SK-N-SH (cell line): Measurements from ENCODE around the gene DDX28. TPM values are rescaled to one million over a fixed set of nuclear protein-coding genes. Genes with fewer than 3 reads are reported as not detected.

Experiments
- CTCF ChIA-PET: fragments of 300-600, 350-600 bp; formaldehyde crosslinking; extraction: SDS; loops from one replicate; lab custom pipeline; 2021; lab: Yijun Ruan, JAX
- POLR2A ChIA-PET: fragments of 350-600 bp; sonication (Branson Sonifier 250); formaldehyde crosslinking; extraction: SDS; loops from one replicate; lab custom pipeline; 2020; ENCODE audit warnings: antibody characterized with exemption, inconsistent platforms; lab: Yijun Ruan, JAX
- DNase-seq: peaks from one replicate; pipeline ENCODE4 v3.0.0; 2012
- H2AFZ ChIP-seq: fragments of 200-600 bp; sonication (generic); 2 replicates; pipeline ENCODE4 v1.8.1; 2016; ENCODE audit warnings: antibody characterized with exemption, mild to moderate bottlenecking, low read depth
- H3F3A ChIP-seq: fragments of 200-600 bp; sonication (generic); replicated peaks from 2 replicates; pipeline ENCODE3; 2016; ENCODE audit warnings: antibody characterized with exemption, mild to moderate bottlenecking; ENCODE audit not compliant: insufficient read depth
- H3K27ac ChIP-seq, 2 experiments: fragments of 200-500 bp in 1 of 2; fragments of 200-600 bp in 1 of 2; sonication (Bioruptor generic) in 1 of 2; sonication (generic), shearing (Covaris generic) in 1 of 2; 2 replicates each; pipeline versions ENCODE4 v1.5.1 to v1.6.1; 2014 to 2016; ENCODE audit warnings: low read depth in 2 of 2, inconsistent platforms in 1 of 2, low read length in 1 of 2, mild to moderate bottlenecking in 1 of 2, mixed read lengths in 1 of 2
- H3K27me3 ChIP-seq: fragments of 200-600 bp; sonication (generic), shearing (Covaris generic); 2 replicates; pipeline ENCODE4 v1.6.1; 2016; ENCODE audit warnings: mixed run types; ENCODE audit not compliant: insufficient read depth
- H3K36me3 ChIP-seq, 2 experiments: fragments of 200-500 bp in 1 of 2; fragments of 200-600 bp in 1 of 2; sonication (Bioruptor generic) in 1 of 2; sonication (generic) in 1 of 2; replicated peaks in 1 of 2; 2 replicates each; pipeline versions ENCODE3 to v1.5.1; 2014 to 2016; ENCODE audit warnings: low read length in 1 of 2, mild to moderate bottlenecking in 1 of 2; ENCODE audit not compliant: insufficient read depth in 2 of 2, control insufficient read depth in 1 of 2
- H3K4me1 ChIP-seq, 2 experiments: fragments of 200-500 bp in 1 of 2; fragments of 200-600 bp in 1 of 2; sonication (Bioruptor generic) in 1 of 2; sonication (generic), shearing (Covaris generic) in 1 of 2; 2 replicates each; pipeline versions ENCODE4 v1.5.1 to v1.6.1; 2014 to 2016; ENCODE audit warnings: low read depth in 1 of 2, low read length in 1 of 2, mixed run types in 1 of 2; ENCODE audit not compliant: insufficient read depth in 2 of 2, control insufficient read depth in 1 of 2
- H3K4me2 ChIP-seq: fragments of 200-600 bp; sonication (generic), shearing (Covaris generic); 2 replicates; pipeline ENCODE4 v1.6.1; 2017; ENCODE audit warnings: mixed run types
- H3K4me3 ChIP-seq, 2 experiments: fragments of 200-500 bp in 1 of 2; fragments of 200-600 bp in 1 of 2; sonication (Bioruptor generic) in 1 of 2; sonication (generic), shearing (Covaris generic) in 1 of 2; 2 replicates each; pipeline versions ENCODE4 v1.5.1 to v1.8.1; 2014 to 2016; ENCODE audit warnings: low read depth in 2 of 2, inconsistent platforms in 1 of 2, low read length in 1 of 2, mild to moderate bottlenecking in 1 of 2, mixed read lengths in 1 of 2, moderate library complexity in 1 of 2
- H3K79me2 ChIP-seq: fragments of 200-600 bp; sonication (generic); 2 replicates; pipeline ENCODE4 v1.8.1; 2017; ENCODE audit warnings: mild to moderate bottlenecking; ENCODE audit not compliant: insufficient read depth
- H3K9ac ChIP-seq: fragments of 200-600 bp; sonication (generic); 2 replicates; pipeline ENCODE4 v1.6.1; 2017; ENCODE audit warnings: mixed run types
- H3K9me2 ChIP-seq: fragments of 200-600 bp; sonication (generic); 2 replicates; pipeline ENCODE4 v1.6.1; 2017; ENCODE audit warnings: mixed run types
- H3K9me3 ChIP-seq: fragments of 200-600 bp; sonication (generic); 2 replicates; pipeline ENCODE4 v1.6.1; 2017; ENCODE audit warnings: mixed run types, mild to moderate bottlenecking, moderate library complexity
- H4K20me1 ChIP-seq: fragments of 200-600 bp; sonication (generic); 2 replicates; pipeline ENCODE4 v1.6.1; 2017; ENCODE audit warnings: mild to moderate bottlenecking, mixed run types; ENCODE audit not compliant: insufficient read depth
- FOXJ3 ChIP-seq: sonication (generic); formaldehyde crosslinking; IDR thresholded peaks from 2 replicates; pipeline ENCODE4 v1.5.1; 2020; ENCODE audit warnings: mild to moderate bottlenecking, missing genetic modification reagents
- MXI1 ChIP-seq: IDR thresholded peaks from 2 replicates; pipeline ENCODE4 v1.6.1; 2012; ENCODE audit warnings: mild to moderate bottlenecking, low read depth, low read length, improper control_type of control experiment
- POLR2AphosphoS5 ChIP-seq: IDR thresholded peaks from 2 replicates; pipeline ENCODE4 v1.6.1; 2012; ENCODE audit warnings: low read depth, low read length
- RCOR1 ChIP-seq: fragments of 150-350 bp; IDR thresholded peaks from 2 replicates; pipeline ENCODE4 v1.6.1; 2017; ENCODE audit warnings: antibody characterized with exemption, low read length
- TAF1 ChIP-seq: IDR thresholded peaks from 2 replicates; pipeline ENCODE4 v1.6.1; 2012; ENCODE audit warnings: low read depth, mild to moderate bottlenecking, low read length, moderate library complexity, borderline replicate concordance
- WGBS: methylation state at CpG from one replicate; pipeline ENCODE4 v1.1.6; 2017; ENCODE audit warnings: low lambda C conversion rate; 5-methylcytosine and 5-hydroxymethylcytosine counted together
- polyA plus RNA-seq, 3 experiments: library from polyadenylated mRNA; depleted of rRNA; stranded (reverse); fragments of >200 nt; gene quantifications; 2 replicates each; pipeline ENCODE4 v1.2.3, GENCODE V29; 2012
- TF ChIP-seq, protein P1 (sequence below): IDR thresholded peaks from 2 replicates; pipeline ENCODE4 v1.4.0; 2012; ENCODE audit warnings: low read depth, borderline replicate concordance
- TF ChIP-seq, protein P2 (sequence below): IDR thresholded peaks from 2 replicates; pipeline ENCODE4 v1.4.0; 2012; ENCODE audit warnings: low read depth, borderline replicate concordance

DDX28 gene
- polyA plus RNA-seq, 1 of the 3 experiments (the other 2 are of a cell fraction) = 10.8 TPM

DNA sequence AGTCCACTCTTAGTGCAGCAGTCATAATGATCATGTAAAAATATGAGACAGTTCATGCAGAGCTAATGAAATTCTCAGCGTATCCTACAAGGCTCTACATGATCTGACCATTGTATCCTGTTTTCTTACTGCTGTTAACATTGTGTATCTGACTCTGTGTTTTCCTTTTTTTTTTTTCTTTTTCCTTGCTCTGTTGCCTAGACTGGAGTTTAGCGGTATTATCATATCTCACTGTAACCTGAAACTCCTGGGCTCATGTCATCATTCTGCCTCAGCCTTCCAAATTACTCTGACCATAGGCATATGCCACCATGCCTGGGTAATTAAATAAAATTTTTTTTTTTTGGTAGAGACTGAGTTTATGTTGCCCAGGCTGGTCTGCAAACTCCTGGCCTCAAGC, 12.2 kb upstream of the DDX28 start:
- Histone ChIP-seq H4K20me1 (no peaks in the 10 kb centered on the region), H3K27me3 (no peaks in the 10 kb centered on the region), H3K4me3 (no peak overlapping the region), H3K9me2 (no peaks in the 10 kb centered on the region), H3K4me1 (no peaks in the 10 kb centered on the region), H3K9ac (no peak overlapping the region), H2AFZ (no peak overlapping the region), H3K36me3 (peaks cover 0 to 3% of the 10 kb centered on the region in 2 experiments), H3K9me3 (no peaks in the 10 kb centered on the region), H3K27ac (no peak overlapping the region), H3K79me2 (no peaks in the 10 kb centered on the region), H3F3A (peaks cover 3% of the 10 kb centered on the region), H3K4me2 (no peak overlapping the region)
- WGBS = 95% methylated on average over 2 of the region's 2 CpGs
- ChIA-PET POLR2A (no interaction called here), CTCF (interaction anchor here (0.7 to 1.2 kb wide), 2 partner anchors 40 to 514 kb away, joined by 3 to 4 read pairs; no protein-coding TSS in a partner anchor)
- TF ChIP-seq FOXJ3 (CRISPR knock-in tag) (no peak), MXI1 (no peak), POLR2AphosphoS5 (no peak)
- TF ChIP-seq, protein P1, sequence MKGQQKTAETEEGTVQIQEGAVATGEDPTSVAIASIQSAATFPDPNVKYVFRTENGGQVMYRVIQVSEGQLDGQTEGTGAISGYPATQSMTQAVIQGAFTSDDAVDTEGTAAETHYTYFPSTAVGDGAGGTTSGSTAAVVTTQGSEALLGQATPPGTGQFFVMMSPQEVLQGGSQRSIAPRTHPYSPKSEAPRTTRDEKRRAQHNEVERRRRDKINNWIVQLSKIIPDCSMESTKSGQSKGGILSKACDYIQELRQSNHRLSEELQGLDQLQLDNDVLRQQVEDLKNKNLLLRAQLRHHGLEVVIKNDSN = no peak
- no peak for DNase-seq

DNA sequence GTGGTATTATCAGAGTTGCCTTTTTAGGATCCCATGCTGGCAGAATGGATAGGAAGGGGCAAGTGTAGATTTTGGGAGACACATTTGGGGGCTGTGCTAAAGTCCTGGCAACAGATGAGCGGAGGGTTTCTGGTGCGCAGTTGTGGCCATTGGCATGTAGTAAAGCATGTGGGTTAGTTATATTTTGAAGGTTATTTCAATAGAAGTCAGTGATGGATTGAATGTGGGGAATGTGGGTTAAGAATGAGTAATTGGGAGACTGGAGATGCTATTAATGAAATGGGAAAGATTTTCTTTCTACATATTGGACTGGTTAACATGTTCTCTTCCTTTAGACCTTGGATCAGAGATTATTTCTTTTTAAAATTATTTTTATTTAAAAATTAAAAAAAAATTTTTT, 10.1 kb upstream of the DDX28 start:
- no peak for DNase-seq
- peaks cover 0 to 3% of the 10 kb centered on the region in 2 experiments for H3K36me3 ChIP-seq
- no peaks in the 10 kb centered on the region for H3K9me3 ChIP-seq
- no peak for TF ChIP-seq RCOR1
- no peak for TF ChIP-seq POLR2AphosphoS5
- no peak for TF ChIP-seq TAF1
- TF ChIP-seq, protein P1 = no peak
- TF ChIP-seq, protein P2, sequence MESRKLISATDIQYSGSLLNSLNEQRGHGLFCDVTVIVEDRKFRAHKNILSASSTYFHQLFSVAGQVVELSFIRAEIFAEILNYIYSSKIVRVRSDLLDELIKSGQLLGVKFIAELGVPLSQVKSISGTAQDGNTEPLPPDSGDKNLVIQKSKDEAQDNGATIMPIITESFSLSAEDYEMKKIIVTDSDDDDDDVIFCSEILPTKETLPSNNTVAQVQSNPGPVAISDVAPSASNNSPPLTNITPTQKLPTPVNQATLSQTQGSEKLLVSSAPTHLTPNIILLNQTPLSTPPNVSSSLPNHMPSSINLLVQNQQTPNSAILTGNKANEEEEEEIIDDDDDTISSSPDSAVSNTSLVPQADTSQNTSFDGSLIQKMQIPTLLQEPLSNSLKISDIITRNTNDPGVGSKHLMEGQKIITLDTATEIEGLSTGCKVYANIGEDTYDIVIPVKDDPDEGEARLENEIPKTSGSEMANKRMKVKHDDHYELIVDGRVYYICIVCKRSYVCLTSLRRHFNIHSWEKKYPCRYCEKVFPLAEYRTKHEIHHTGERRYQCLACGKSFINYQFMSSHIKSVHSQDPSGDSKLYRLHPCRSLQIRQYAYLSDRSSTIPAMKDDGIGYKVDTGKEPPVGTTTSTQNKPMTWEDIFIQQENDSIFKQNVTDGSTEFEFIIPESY = no peak
- H3K27ac ChIP-seq = no peak overlapping the region
- H3K4me2 ChIP-seq = no peak overlapping the region
- CTCF ChIA-PET = interaction anchor here (1.7 to 2.1 kb wide), 2 partner anchors 8 to 32 kb away, joined by 4 to 7 read pairs; no protein-coding TSS in a partner anchor
- no peak overlapping the region for H3K4me3 ChIP-seq
- WGBS = 98% methylated on average over 2 of the region's 2 CpGs
- H4K20me1 ChIP-seq = no peaks in the 10 kb centered on the region
- POLR2A ChIA-PET = no interaction called here
- H3K9me2 ChIP-seq = no peaks in the 10 kb centered on the region
- H2AFZ ChIP-seq = no peak overlapping the region
- H3K4me1 ChIP-seq = no peaks in the 10 kb centered on the region
- H3F3A ChIP-seq = peaks cover 3% of the 10 kb centered on the region
- H3K27me3 ChIP-seq = no peaks in the 10 kb centered on the region
- H3K79me2 ChIP-seq = peaks cover 3% of the 10 kb centered on the region; the same call in 1 of the 2 replicates
- H3K9ac ChIP-seq = no peak overlapping the region
